NCI-H524 (cell line): Measurements from ENCODE around the gene GEMIN7.

ENCODE experiments used
- DNase-seq, 2 experiments: peaks; one replicate each; lab custom pipeline; 2025; lab: John Stamatoyannopoulos, UW

Gene GEMIN7

GRCh38 chr19:45079063-45079910 is at the start of gene GEMIN7:
TSS of gene GEMIN7 (plus strand) at chr19:45079260. CDS start at chr19:45090115, 10,855 bp downstream.
- DNase-seq: peak; percentile 64 to 73

GRCh38 chr19:45030825-45031224 is 48.2 kb upstream of the GEMIN7 start:
- no peak for DNase-seq

GRCh38 chr19:45032421-45032820 is 46.6 kb upstream of the GEMIN7 start:
- no peak for DNase-seq

GRCh38 chr19:45035755-45036154 is 43.3 kb upstream of the GEMIN7 start:
- no peak for DNase-seq

- DNase-seq: no peak
Observed at GRCh38 chr19:45037393-45038169, 41.5 kb upstream of the GEMIN7 start.

- peak; percentile 64 to 77 for DNase-seq
Observed at GRCh38 chr19:45038931-45039893, 39.8 kb upstream of the GEMIN7 start, which contains the start of gene CLASRP. TSS of gene CLASRP (plus strand) at chr19:45039045. CDS start at chr19:45040213, 1,168 bp downstream.

GRCh38 chr19:45040059-45040771 is 38.8 kb upstream of the GEMIN7 start:
- no peak for DNase-seq

GRCh38 chr19:45041125-45041524 is 37.9 kb upstream of the GEMIN7 start:
- no peak for DNase-seq

- DNase-seq: no peak
Observed at GRCh38 chr19:45045671-45046353, 33.2 kb upstream of the GEMIN7 start.

- no peak for DNase-seq
Observed at GRCh38 chr19:45046355-45046754, 32.7 kb upstream of the GEMIN7 start.

- no peak for DNase-seq
Observed at GRCh38 chr19:45047188-45047797, 31.8 kb upstream of the GEMIN7 start.

- no peak for DNase-seq
Observed at GRCh38 chr19:45049073-45049736, 29.9 kb upstream of the GEMIN7 start.

GRCh38 chr19:45050036-45050435 is 29.0 kb upstream of the GEMIN7 start:
- DNase-seq: no peak

- DNase-seq: no peak
Observed at GRCh38 chr19:45051929-45052579, 27.0 kb upstream of the GEMIN7 start.

GRCh38 chr19:45056831-45057230 is 22.2 kb upstream of the GEMIN7 start:
- DNase-seq: no peak

- DNase-seq: no peak
Observed at GRCh38 chr19:45057444-45057843, 21.6 kb upstream of the GEMIN7 start.

GRCh38 chr19:45058622-45059159 is 20.4 kb upstream of the GEMIN7 start:
- no peak for DNase-seq

- peak; percentile 27 to 49 for DNase-seq
Observed at GRCh38 chr19:45059258-45059965, 19.6 kb upstream of the GEMIN7 start.
